GM18519 (cell line): ENCODE results near the gene LLGL2.

Experiments used
- ATAC-seq: cut with Tn5 transposase; IDR thresholded peaks from one replicate; pipeline ENCODE4 v1.9.1; 2021; ENCODE audit warnings: mild to moderate bottlenecking, moderate library complexity; ENCODE audit not compliant: unreplicated experiment, low FRiP score

LLGL2 gene

GRCh38 chr17:75611851-75612429, 86.4 kb downstream of the LLGL2 start:
- ATAC-seq: no peak

GRCh38 chr17:75612906-75613626, 87.6 kb downstream of the LLGL2 start:
- ATAC-seq: no peak

- ATAC-seq: no peak
Observed at GRCh38 chr17:75614006-75614405, 88.5 kb downstream of the LLGL2 start.

- no peak for ATAC-seq
Observed at GRCh38 chr17:75614556-75615270, 89.2 kb downstream of the LLGL2 start.

GRCh38 chr17:75615301-75615700, 89.8 kb downstream of the LLGL2 start:
- ATAC-seq: no peak

- no peak for ATAC-seq
Observed at GRCh38 chr17:75616521-75617122, 91.1 kb downstream of the LLGL2 start.

- ATAC-seq: no peak
Observed at GRCh38 chr17:75617218-75617617, 91.7 kb downstream of the LLGL2 start.

GRCh38 chr17:75617675-75618074, 92.2 kb downstream of the LLGL2 start:
- no peak for ATAC-seq

GRCh38 chr17:75619506-75620431, 94.3 kb downstream of the LLGL2 start:
- ATAC-seq: no peak

- ATAC-seq: no peak
Observed at GRCh38 chr17:75621489-75621888, 96.0 kb downstream of the LLGL2 start.

GRCh38 chr17:75622076-75622475, 96.6 kb downstream of the LLGL2 start:
- no peak for ATAC-seq

- no peak for ATAC-seq
Observed at GRCh38 chr17:75622771-75623273, 97.3 kb downstream of the LLGL2 start.

- no peak for ATAC-seq
Observed at GRCh38 chr17:75623386-75623785, 97.9 kb downstream of the LLGL2 start.

GRCh38 chr17:75624021-75624420, 98.5 kb downstream of the LLGL2 start:
- ATAC-seq: no peak
